Urinary bladder (tissue), 4 donors: ENCODE data around the gene CLMP. TPM values are rescaled to one million over a fixed set of nuclear protein-coding genes. Genes with fewer than 3 reads are reported as not detected.
"Not testable (repeated sequence)": the region's sequence is repeated elsewhere in the genome, so short reads cannot be mapped to it uniquely, and the experiment has no call there.

Experiments
- DNase-seq: peaks from one replicate; pipeline ENCODE4 v3.0.0-alpha.2; 2015; ENCODE audit errors: extremely low spot score
- H3K27ac ChIP-seq: one replicate; pipeline ENCODE4 v1.5.1; 2013; ENCODE audit warnings: low read depth, mild to moderate bottlenecking, moderate library complexity
- H3K36me3 ChIP-seq: one replicate; pipeline ENCODE4 v1.6.1; 2013; ENCODE audit warnings: mild to moderate bottlenecking, moderate library complexity; ENCODE audit not compliant: insufficient read depth
- H3K4me1 ChIP-seq: one replicate; pipeline ENCODE4 v1.6.1; 2013; ENCODE audit warnings: mild to moderate bottlenecking, moderate library complexity; ENCODE audit not compliant: insufficient read depth
- H3K4me3 ChIP-seq: one replicate; pipeline ENCODE4 v1.5.1; 2013; ENCODE audit warnings: low read depth, low read length
- WGBS: extraction: QIAGEN DNeasy Blood & Tissue Kit; methylation state at CpG from one replicate; pipeline ENCODE4 v1.1.7; 2013; 5-methylcytosine and 5-hydroxymethylcytosine counted together
- polyA plus RNA-seq: library from polyadenylated mRNA; stranded (reverse); fragments of 200-250 nt; gene quantifications from one replicate; pipeline ENCODE4 v1.2.3, GENCODE V29; 2013
- total RNA-seq: library from RNA; depleted of rRNA; stranded (reverse); fragments of >200 nt; gene quantifications from one replicate; pipeline ENCODE4 v1.2.3, GENCODE V29; 2014
- donor health status: healthy with polysubstance abuse.
- donor health status: healthy.

CLMP gene
- total and polyA plus RNA-seq, 2 donors: 41.0 to 46.0 TPM

GRCh38 chr11:123211149-123211852, 16.3 kb upstream of the CLMP start:
- DNase-seq: no peak
- Histone ChIP-seq H3K36me3 (no peaks in the 10 kb centered on the region), H3K4me3 (no peak overlapping the region), H3K4me1 (no peaks in the 10 kb centered on the region), H3K27ac (no peak overlapping the region)
- 39% methylated on average over 11 of the region's 11 CpGs for WGBS

GRCh38 chr11:123209591-123209990, 14.5 kb upstream of the CLMP start:
- no peak overlapping the region for H3K27ac ChIP-seq
- WGBS: 80% methylated on average over 4 of the region's 4 CpGs
- no peaks in the 10 kb centered on the region for H3K36me3 ChIP-seq
- H3K4me1 ChIP-seq: no peaks in the 10 kb centered on the region
- H3K4me3 ChIP-seq: no peak overlapping the region
- no peak for DNase-seq

- WGBS: 37% methylated on average over 10 of the region's 10 CpGs
- no peak overlapping the region for H3K4me3 ChIP-seq
- H3K4me1 ChIP-seq: no peaks in the 10 kb centered on the region
- DNase-seq: no peak
- no peaks in the 10 kb centered on the region for H3K36me3 ChIP-seq
- no peak overlapping the region for H3K27ac ChIP-seq
These were observed 11.9 kb upstream of the CLMP start for GRCh38 chr11:123206791-123207434.

GRCh38 chr11:123206055-123206454, 11.0 kb upstream of the CLMP start:
- not testable (repeated sequence) for H3K36me3 ChIP-seq, DNase-seq, H3K4me3 ChIP-seq, H3K27ac ChIP-seq, H3K4me1 ChIP-seq
- WGBS: 87% methylated on average over 7 of the region's 7 CpGs

- H3K36me3 ChIP-seq: no peaks in the 10 kb centered on the region
- H3K4me1 ChIP-seq: no peaks in the 10 kb centered on the region
- no peak overlapping the region for H3K27ac ChIP-seq
- DNase-seq: no peak
- H3K4me3 ChIP-seq: no peak overlapping the region
- WGBS: 77% methylated on average over 6 of the region's 6 CpGs
These were observed 8.9 kb upstream of the CLMP start for GRCh38 chr11:123203934-123204333.

GRCh38 chr11:123203471-123203870, 8.4 kb upstream of the CLMP start:
- H3K27ac ChIP-seq: no peak overlapping the region
- H3K4me1 ChIP-seq: no peaks in the 10 kb centered on the region
- 57% methylated on average over 4 of the region's 4 CpGs for WGBS
- H3K4me3 ChIP-seq: no peak overlapping the region
- no peaks in the 10 kb centered on the region for H3K36me3 ChIP-seq
- DNase-seq: no peak

- H3K4me3 ChIP-seq: no peak overlapping the region
- H3K27ac ChIP-seq: no peak overlapping the region
- WGBS: 34% methylated on average over 10 of the region's 10 CpGs
- H3K36me3 ChIP-seq: no peaks in the 10 kb centered on the region
- no peaks in the 10 kb centered on the region for H3K4me1 ChIP-seq
- no peak for DNase-seq
These were observed 7.4 kb upstream of the CLMP start for GRCh38 chr11:123202155-123203151.

- Histone ChIP-seq H3K27ac (no peak overlapping the region), H3K36me3 (no peaks in the 10 kb centered on the region), H3K4me3 (no peak overlapping the region), H3K4me1 (no peaks in the 10 kb centered on the region)
- DNase-seq: no peak
- WGBS: 55% methylated on average over 4 of the region's 4 CpGs
These were observed 5.2 kb upstream of the CLMP start for GRCh38 chr11:123200264-123200663.

GRCh38 chr11:123197711-123198110, 2.7 kb upstream of the CLMP start:
- no peak overlapping the region for H3K4me3 ChIP-seq
- no peak for DNase-seq
- H3K36me3 ChIP-seq: no peaks in the 10 kb centered on the region
- no peaks in the 10 kb centered on the region for H3K4me1 ChIP-seq
- H3K27ac ChIP-seq: no peak overlapping the region
- 85% methylated on average over 4 of the region's 4 CpGs for WGBS

GRCh38 chr11:123196060-123196714, 1.1 kb upstream of the CLMP start:
- no peaks in the 10 kb centered on the region for H3K36me3 ChIP-seq
- no peak overlapping the region for H3K27ac ChIP-seq
- 52% methylated on average over 34 of the region's 34 CpGs for WGBS
- H3K4me3 ChIP-seq: no peak overlapping the region
- DNase-seq: no peak
- H3K4me1 ChIP-seq: no peaks in the 10 kb centered on the region

GRCh38 chr11:123194337-123195187, 486 bp downstream of the CLMP start:
- no peak for DNase-seq
- H3K4me1 ChIP-seq: no peaks in the 10 kb centered on the region
- peak overlapping the region; percentile 70 for H3K27ac ChIP-seq
- WGBS: 1% methylated on average over 54 of the region's 54 CpGs
- H3K4me3 ChIP-seq: peak overlapping the region; percentile 61
- no peaks in the 10 kb centered on the region for H3K36me3 ChIP-seq

GRCh38 chr11:123193742-123194141, 1.3 kb downstream of the CLMP start:
- 29% methylated on average over 4 of the region's 4 CpGs for WGBS
- no peaks in the 10 kb centered on the region for H3K36me3 ChIP-seq
- no peak for DNase-seq
- peak overlapping the region; percentile 61 for H3K4me3 ChIP-seq
- H3K4me1 ChIP-seq: no peaks in the 10 kb centered on the region
- H3K27ac ChIP-seq: peak overlapping the region; percentile 70
